Spleen (tissue), 7 donors: ENCODE results near the gene HDAC7.

Source experiments
- CTCF ChIP-seq, 11 experiments: fragments of 200-600 bp in 7 of 11; fragments of 450-650 bp in 4 of 11; sonication (generic) in 4 of 11; IDR thresholded peaks in 8 of 11; conservative IDR thresholded peaks in 3 of 11; 1 replicate in 7 of 11; 2 replicates in 4 of 11; pipeline versions ENCODE4 v1.4.0 to v1.8.0; 2016 to 2021; ENCODE audit warnings: antibody characterized with exemption in 11 of 11, inconsistent platforms in 4 of 11, mild to moderate bottlenecking in 1 of 11
- POLR2A ChIP-seq, 3 donors: fragments of 450-650 bp; IDR thresholded peaks; one replicate each; pipeline ENCODE4 v1.5.1; 2017; ENCODE audit warnings: antibody characterized with exemption in 3 of 3, mild to moderate bottlenecking in 1 of 3
- donor health status: DM: no; HTN: no; CAD: no; lungs with moderate emphysema.
- donor health status: DM: no; HTN: no; CAD: no.
- donor health status: DM: no; HTN: no; CAD: no.

- TF ChIP-seq CTCF (IDR thresholded peaks at IDR 0.05 in 8 of 11, conservative IDR thresholded peaks at IDR 0.05 in 3 of 11) (no peak), POLR2A (IDR thresholded peaks at IDR 0.05) (no peak)
Observed at GRCh38 chr12:47846294-47846996, 26.7 kb upstream of the HDAC7 start.
